Chondrocyte (in vitro differentiated cells): ENCODE measurements around the gene P2RX1. TPM values are rescaled to one million over a fixed set of nuclear protein-coding genes. Genes with fewer than 3 reads are reported as not detected.

Source experiments
- DNase-seq: peaks from one replicate; pipeline ENCODE4 v3.0.0; 2021; ENCODE audit warnings: mixed read lengths, low spot score
- H3K27ac Mint-ChIP-seq: one replicate; pipeline ENCODE4 v1.8.0; 2021; ENCODE audit warnings: mild to moderate bottlenecking, moderate library complexity, mixed read lengths; ENCODE audit not compliant: unreplicated experiment
- H3K27me3 Mint-ChIP-seq: 2 replicates; pipeline ENCODE4 v1.8.0; 2021; ENCODE audit warnings: low read depth, mixed read lengths
- H3K36me3 Mint-ChIP-seq: 2 replicates; pipeline ENCODE4 v1.8.0; 2021; ENCODE audit warnings: low read depth, mixed read lengths
- H3K4me1 Mint-ChIP-seq: 2 replicates; pipeline ENCODE4 v1.8.0; 2021; ENCODE audit warnings: low read depth, mild to moderate bottlenecking, mixed read lengths
- H3K4me3 Mint-ChIP-seq: one replicate; pipeline ENCODE4 v1.8.0; 2021; ENCODE audit warnings: mild to moderate bottlenecking, moderate library complexity, mixed read lengths; ENCODE audit not compliant: unreplicated experiment
- H3K9me3 Mint-ChIP-seq: 2 replicates; pipeline ENCODE4 v1.8.0; 2021; ENCODE audit warnings: low read depth, mixed read lengths
- total RNA-seq: library from RNA; stranded (reverse); gene quantifications from 3 replicates; pipeline ENCODE4 v1.2.1, GENCODE V29; 2021
- TF ChIP-seq, protein P1 (sequence below): fragments of 200-600 bp; sonication (generic); IDR thresholded peaks from 2 replicates; pipeline ENCODE4 v1.5.0; 2021; ENCODE audit warnings: antibody characterized with exemption, mild to moderate bottlenecking, moderate library complexity

Gene P2RX1
- total RNA-seq, 1 donor from 2014 or later = not detected

DNA sequence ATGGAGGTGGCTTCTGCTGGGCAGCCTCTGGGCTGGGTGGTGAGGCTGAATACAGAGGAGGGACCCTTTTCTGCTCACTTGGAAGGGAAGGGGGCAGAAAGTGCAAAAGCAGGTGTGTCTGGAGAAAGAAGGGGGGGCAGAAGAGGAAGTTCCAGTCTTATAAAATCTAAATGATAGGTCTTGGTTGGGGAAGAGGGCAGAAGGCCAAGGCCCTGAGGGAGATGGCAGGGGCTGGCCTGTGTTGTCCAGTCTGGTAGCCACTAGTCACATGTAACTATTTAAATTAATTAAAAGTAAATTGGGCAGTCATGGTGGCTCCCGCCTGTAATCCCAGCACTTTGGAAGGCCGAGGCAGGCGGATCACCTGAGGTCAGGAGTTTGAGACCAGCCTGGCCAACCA is 20.9 kb downstream of the P2RX1 start:
- H3K27ac Mint-ChIP-seq = peak overlapping the region; percentile 80
- no peak for DNase-seq
- peaks cover 39% of the 10 kb centered on the region for H3K4me1 Mint-ChIP-seq
- H3K27me3 Mint-ChIP-seq = no peaks in the 10 kb centered on the region
- no peaks in the 10 kb centered on the region for H3K36me3 Mint-ChIP-seq
- no peaks in the 10 kb centered on the region for H3K9me3 Mint-ChIP-seq
- TF ChIP-seq, protein P1, sequence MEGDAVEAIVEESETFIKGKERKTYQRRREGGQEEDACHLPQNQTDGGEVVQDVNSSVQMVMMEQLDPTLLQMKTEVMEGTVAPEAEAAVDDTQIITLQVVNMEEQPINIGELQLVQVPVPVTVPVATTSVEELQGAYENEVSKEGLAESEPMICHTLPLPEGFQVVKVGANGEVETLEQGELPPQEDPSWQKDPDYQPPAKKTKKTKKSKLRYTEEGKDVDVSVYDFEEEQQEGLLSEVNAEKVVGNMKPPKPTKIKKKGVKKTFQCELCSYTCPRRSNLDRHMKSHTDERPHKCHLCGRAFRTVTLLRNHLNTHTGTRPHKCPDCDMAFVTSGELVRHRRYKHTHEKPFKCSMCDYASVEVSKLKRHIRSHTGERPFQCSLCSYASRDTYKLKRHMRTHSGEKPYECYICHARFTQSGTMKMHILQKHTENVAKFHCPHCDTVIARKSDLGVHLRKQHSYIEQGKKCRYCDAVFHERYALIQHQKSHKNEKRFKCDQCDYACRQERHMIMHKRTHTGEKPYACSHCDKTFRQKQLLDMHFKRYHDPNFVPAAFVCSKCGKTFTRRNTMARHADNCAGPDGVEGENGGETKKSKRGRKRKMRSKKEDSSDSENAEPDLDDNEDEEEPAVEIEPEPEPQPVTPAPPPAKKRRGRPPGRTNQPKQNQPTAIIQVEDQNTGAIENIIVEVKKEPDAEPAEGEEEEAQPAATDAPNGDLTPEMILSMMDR = no peak
- H3K4me3 Mint-ChIP-seq = no peak overlapping the region

DNA sequence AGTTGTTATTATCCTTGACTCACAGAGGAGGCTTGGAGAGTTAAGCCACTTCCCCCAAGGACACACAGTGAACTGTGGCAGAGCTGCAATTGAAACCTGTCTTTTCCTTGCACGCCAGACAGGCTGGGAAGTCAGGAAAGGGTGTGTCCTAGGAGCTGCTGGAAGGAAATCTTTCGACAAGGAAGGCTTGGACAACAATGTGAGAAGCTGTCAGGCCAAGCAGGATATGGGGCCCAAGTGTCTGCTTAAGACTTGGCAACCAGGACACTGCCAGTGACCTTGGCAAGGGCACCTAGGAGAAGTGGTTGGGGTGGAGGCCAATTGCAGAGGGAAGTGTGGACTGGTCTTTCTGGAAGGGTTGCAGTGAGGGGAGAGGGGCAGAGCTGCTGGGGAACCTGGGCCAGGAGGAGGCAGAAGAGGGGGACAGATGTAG is 21.3 kb downstream of the P2RX1 start:
- no peaks in the 10 kb centered on the region for H3K27me3 Mint-ChIP-seq
- TF ChIP-seq, protein P1 = no peak
- peak overlapping the region; percentile 80 for H3K27ac Mint-ChIP-seq
- peaks cover 44% of the 10 kb centered on the region for H3K4me1 Mint-ChIP-seq
- no peaks in the 10 kb centered on the region for H3K9me3 Mint-ChIP-seq
- no peaks in the 10 kb centered on the region for H3K36me3 Mint-ChIP-seq
- DNase-seq = no peak
- H3K4me3 Mint-ChIP-seq = no peak overlapping the region

DNA sequence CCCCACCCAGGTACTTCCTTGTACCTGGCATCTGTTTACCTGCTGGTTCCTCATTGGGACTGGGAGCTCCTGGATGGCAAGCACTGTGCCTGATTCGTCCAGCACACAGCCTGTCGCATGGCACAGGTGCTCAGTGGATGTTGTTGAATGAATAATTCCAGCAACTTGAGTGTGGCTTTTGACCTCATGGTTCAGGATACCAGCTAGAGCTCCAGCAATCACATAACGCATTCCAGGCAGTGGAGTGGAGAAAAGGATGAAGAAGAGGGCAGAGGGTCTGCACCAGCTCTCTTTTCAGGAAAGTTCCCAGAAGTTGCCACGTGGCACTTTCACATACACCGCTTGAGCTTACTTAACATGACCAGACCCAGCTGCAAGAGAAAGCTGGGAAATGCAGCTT is 22.1 kb downstream of the P2RX1 start:
- H3K4me3 Mint-ChIP-seq = no peak overlapping the region
- DNase-seq = no peak
- TF ChIP-seq, protein P1 = no peak

DNA sequence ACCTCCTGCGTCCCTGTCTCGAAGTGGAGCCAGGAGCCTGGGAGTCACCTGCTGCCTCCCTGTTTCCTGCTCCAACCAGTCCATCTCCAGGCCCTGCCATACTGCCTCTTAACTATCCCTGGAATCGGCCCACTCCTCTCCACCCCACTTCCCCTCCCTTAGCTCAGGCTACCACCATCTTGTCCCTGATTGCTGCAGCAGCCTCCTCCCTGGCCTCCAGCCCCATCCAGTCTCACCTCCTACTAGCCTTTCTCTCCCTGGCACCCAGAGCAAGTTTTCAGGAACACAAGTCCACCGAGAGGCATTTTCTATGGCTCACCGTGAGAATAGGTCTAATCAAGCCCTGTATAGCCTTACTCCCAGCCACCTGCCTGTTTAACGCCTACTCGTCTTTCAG is 22.5 kb downstream of the P2RX1 start:
- H3K4me1 Mint-ChIP-seq = peaks cover 56% of the 10 kb centered on the region
- TF ChIP-seq, protein P1 = no peak

More for the DNA sequence above, 22.1 kb downstream of the P2RX1 start:
- H3K9me3 Mint-ChIP-seq = no peaks in the 10 kb centered on the region
- H3K36me3 Mint-ChIP-seq = no peaks in the 10 kb centered on the region
- no peaks in the 10 kb centered on the region for H3K27me3 Mint-ChIP-seq
- peaks cover 51% of the 10 kb centered on the region for H3K4me1 Mint-ChIP-seq
- peak overlapping the region; percentile 75 for H3K27ac Mint-ChIP-seq

DNA sequence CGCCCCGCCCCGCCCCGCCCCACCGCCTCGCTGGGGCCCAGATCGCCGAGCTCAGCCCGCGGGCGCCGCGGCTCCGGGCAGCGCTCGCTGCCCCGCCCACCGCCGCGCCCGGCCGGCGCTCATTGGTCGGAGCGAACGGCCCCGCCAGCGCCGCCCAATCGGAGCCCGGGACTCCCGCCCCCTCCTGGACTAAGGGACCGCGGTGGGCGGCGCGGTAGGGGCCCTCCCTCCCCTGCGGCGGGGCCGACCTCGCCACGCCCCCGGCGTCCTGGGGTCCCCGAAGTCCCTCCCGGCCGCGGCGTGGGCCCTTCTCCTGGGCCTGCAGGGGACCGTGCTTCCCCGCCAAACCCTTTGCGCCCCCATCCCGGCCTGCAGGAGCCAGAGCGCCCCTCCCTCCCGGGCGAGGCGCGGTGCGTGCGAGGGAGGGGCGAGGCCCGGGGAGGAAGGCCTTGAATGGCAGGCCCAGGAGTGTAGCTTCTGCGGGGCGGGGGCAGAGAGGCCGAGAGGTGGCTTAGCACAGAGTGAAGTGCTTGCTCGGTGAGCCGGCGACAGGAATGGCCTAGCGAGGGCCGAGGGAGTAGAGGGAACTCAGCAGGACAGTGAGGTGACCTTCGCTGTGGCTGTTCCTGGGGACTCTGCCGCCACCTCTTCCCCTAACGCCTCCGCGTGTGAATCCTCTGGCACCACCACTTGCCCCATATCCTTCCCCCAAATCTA is 23.1 kb downstream of the P2RX1 start, which contains the start of gene CAMKK1:
CAMKK1 (minus strand) TSS at position 51 of the 717 bp plus-strand sequence. CDS start 7,366 bp downstream, outside the sequence.
- no peaks in the 10 kb centered on the region for H3K9me3 Mint-ChIP-seq
- no peaks in the 10 kb centered on the region for H3K36me3 Mint-ChIP-seq
- H3K4me1 Mint-ChIP-seq = peaks cover 60% of the 10 kb centered on the region
- DNase-seq = no peak
- TF ChIP-seq, protein P1 = no peak
- no peaks in the 10 kb centered on the region for H3K27me3 Mint-ChIP-seq
- peak within 1 kb of the TSS; percentile 75 for H3K27ac Mint-ChIP-seq
- peak within 1 kb of the TSS; percentile 75 for H3K4me3 Mint-ChIP-seq

More for the DNA sequence above, 22.5 kb downstream of the P2RX1 start:
- Mint-ChIP-seq H3K9me3 (no peaks in the 10 kb centered on the region), H3K4me3 (peak overlapping the region; percentile 57), H3K27ac (peak overlapping the region; percentile 75), H3K36me3 (no peaks in the 10 kb centered on the region), H3K27me3 (no peaks in the 10 kb centered on the region)
- no peak for DNase-seq
